Measurements from ENCODE around the gene TMC5.
"Not testable (repeated sequence)": the region's sequence is repeated elsewhere in the genome, so short reads cannot be mapped to it uniquely, and the experiment has no call there.

Gene TMC5

DNA sequence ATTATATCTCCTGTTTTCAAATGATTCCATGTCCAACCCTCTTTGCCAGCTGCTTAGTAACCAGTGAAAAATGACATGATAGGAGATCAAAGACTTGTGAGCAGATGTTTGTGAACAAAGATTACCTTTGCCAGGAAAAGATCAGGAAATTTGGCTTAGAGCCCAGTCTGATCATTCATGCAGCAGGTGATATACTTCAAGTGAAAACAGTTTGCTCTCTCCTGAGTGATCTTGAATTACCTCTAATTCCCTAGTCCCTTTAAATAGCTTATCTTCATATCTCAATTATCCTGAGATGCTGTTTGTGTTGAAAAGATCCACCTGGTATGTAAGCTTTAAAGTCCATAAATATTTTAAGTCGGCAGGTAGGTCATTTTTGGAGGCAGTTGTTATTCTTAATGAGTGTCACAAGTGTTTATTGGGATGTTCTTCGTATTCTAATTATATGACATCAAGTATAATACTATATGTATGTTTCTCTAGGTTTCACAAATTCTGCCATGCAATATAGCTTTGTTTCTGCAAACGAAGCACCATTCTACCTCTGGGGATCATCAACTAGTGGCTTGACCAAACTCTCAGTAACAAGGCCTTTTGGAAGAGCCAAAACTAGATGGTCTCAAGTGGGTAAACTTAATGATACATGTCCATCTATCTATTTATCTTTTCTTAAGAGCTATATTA is 124.6 kb downstream of the TMC5 start:
- no peak overlapping the region for H3K4me3 ChIP-seq (ENCODE audit: control insufficient read depth, low read depth, low read length)
- no peak for DNase-seq (ENCODE audit: low read depth)
- TF ChIP-seq CTCF (conservative IDR thresholded peaks at IDR 0.05; ENCODE audit: control insufficient read depth, insufficient read depth, low read depth, low read length) = no peak

DNA sequence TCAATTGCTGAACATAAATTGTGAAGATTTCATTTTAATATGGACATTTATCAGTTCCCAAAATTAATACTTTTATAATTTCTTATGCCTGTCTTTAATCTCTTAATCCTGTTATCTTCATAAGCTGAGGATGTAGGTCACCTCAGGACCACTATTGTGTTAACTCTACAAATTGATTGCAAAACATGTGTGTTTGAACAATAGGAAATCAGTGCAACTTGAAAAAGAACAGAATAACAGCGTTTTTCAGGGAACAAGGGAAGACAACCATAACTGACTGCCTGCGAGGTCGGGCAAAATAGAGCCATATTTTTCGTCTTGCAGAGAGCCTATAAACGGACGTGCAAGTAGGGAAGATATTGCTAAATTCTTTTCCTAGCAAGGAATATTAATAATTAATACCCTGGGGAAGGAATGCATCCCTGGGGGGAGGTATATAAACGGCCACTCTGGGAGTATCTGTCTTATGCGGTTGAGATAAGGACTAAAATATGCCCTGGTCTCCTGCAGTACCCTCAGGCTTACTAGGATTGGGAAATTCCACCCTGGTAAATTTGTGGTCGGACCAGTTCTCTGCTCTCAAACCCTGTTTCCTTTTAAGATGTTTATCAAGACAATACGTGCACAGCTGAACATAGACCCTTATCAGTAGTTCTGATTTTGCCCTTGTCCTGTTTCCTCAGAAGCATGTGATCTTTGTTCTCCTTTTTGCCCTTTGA is 125.8 kb downstream of the TMC5 start:
- not testable (repeated sequence) for DNase-seq (ENCODE audit: low read depth); H3K4me3 ChIP-seq (ENCODE audit: control insufficient read depth, low read depth, low read length)

DNA sequence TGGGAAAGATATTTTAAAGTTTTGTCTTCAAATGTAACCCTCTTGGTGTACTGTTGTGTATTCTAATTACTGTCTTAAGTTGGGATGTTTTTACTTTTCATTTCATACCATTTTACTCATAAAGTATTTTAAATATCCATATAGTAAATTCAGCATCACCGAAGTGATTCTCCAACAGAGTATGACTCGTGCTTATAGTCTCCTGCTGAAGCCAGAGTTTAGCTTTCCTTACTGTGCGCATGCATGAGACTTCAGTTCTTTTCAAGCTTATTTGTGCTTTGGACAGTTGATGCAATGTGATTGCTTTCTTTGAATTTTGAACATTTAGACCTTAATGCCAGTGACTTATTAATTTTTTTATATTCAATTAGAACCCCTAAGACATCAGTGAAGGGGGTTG is 130.5 kb downstream of the TMC5 start:
- no peak overlapping the region for H3K4me3 ChIP-seq (ENCODE audit: control insufficient read depth, low read depth, low read length)
- no peak for TF ChIP-seq CTCF (conservative IDR thresholded peaks at IDR 0.05; ENCODE audit: control insufficient read depth, insufficient read depth, low read depth, low read length)
- no peak for DNase-seq (ENCODE audit: low read depth)

All from fibroblast of mammary gland (primary cell).